Measurements from ENCODE around the gene ZSWIM5.
"Not testable (repeated sequence)": the region's sequence is repeated elsewhere in the genome, so short reads cannot be mapped to it uniquely, and the experiment has no call there.

ZSWIM5 gene

GRCh38 chr1:45171575-45171974 lies 34.8 kb downstream of the ZSWIM5 start:
- Mint-ChIP-seq H3K36me3 (no peaks in the 10 kb centered on the region), H3K4me1 (no peaks in the 10 kb centered on the region), H3K9me3 (no peaks in the 10 kb centered on the region), H3K4me3 (no peak overlapping the region), H3K27ac (no peak overlapping the region)
- DNase-seq (ENCODE audit: low spot score in 2 of 2) (no peak), ATAC-seq (no peak)

DNA sequence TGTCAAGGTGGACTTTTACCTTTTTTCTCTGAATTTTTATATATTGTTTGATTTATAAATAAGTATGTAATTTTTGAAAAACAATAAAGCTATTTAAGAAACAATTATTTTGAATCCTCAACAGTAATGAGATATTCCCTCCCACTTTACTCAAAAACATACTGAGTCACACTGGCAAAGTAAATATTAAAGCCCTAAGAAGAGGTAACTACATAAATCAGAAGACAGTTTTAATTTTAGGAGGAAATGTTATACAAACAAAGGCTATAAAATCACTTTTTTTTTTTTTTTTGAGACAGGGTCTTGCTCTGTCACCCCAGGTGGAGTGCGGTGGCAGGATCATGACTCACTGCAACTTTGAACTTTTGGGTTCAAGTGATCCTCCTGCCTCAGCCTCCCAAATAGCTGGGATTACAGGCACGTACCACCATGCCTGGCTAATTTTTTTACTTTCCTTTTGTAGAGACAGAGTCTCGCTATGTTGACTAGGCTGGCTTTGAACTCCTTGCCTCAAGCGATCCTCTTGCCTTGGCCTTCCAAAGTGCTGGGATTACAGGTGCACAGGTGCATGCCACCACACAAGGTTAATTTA lies 36.2 kb downstream of the ZSWIM5 start:
- ATAC-seq (no peak), DNase-seq (ENCODE audit: low spot score in 2 of 2) (no peak)
- Mint-ChIP-seq H3K4me1 (no peaks in the 10 kb centered on the region), H3K36me3 (no peaks in the 10 kb centered on the region), H3K9me3 (no peaks in the 10 kb centered on the region), H3K27ac (no peak overlapping the region), H3K4me3 (no peak overlapping the region)

DNA sequence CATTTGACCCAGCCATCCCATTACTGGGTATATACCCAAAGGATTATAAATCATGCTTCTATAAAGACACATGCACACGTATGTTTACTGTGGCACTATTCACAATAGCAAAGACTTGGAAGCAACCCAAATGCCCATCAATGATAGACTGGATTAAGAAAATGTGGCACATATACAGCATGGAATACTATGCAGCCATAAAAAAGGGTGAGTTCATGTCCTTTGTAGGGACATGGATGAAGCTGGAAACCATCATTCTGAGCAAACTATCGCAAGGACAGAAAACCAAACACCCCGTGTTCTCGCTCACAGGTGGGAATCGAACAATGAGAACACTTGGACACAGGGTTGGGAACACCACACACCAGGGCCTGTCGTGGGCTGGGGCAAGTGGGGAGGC lies 38.5 kb downstream of the ZSWIM5 start:
- ATAC-seq: not testable (repeated sequence)

GRCh38 chr1:45164307-45164706 lies 42.1 kb downstream of the ZSWIM5 start:
- H3K9me3 Mint-ChIP-seq; ATAC-seq; H3K4me3 Mint-ChIP-seq; DNase-seq (ENCODE audit: low spot score in 2 of 2); H3K27ac Mint-ChIP-seq; H3K4me1 Mint-ChIP-seq; H3K36me3 Mint-ChIP-seq: not testable (repeated sequence)

More for the DNA sequence above, 38.5 kb downstream of the ZSWIM5 start:
- not testable (repeated sequence) for H3K36me3 Mint-ChIP-seq; H3K4me1 Mint-ChIP-seq; H3K27ac Mint-ChIP-seq; H3K9me3 Mint-ChIP-seq; H3K4me3 Mint-ChIP-seq; DNase-seq (ENCODE audit: low spot score in 2 of 2)

GRCh38 chr1:45163111-45163510 lies 43.3 kb downstream of the ZSWIM5 start:
- H3K4me3 Mint-ChIP-seq; DNase-seq (ENCODE audit: low spot score in 2 of 2); H3K36me3 Mint-ChIP-seq; ATAC-seq; H3K27ac Mint-ChIP-seq; H3K9me3 Mint-ChIP-seq; H3K4me1 Mint-ChIP-seq: not testable (repeated sequence)

DNA sequence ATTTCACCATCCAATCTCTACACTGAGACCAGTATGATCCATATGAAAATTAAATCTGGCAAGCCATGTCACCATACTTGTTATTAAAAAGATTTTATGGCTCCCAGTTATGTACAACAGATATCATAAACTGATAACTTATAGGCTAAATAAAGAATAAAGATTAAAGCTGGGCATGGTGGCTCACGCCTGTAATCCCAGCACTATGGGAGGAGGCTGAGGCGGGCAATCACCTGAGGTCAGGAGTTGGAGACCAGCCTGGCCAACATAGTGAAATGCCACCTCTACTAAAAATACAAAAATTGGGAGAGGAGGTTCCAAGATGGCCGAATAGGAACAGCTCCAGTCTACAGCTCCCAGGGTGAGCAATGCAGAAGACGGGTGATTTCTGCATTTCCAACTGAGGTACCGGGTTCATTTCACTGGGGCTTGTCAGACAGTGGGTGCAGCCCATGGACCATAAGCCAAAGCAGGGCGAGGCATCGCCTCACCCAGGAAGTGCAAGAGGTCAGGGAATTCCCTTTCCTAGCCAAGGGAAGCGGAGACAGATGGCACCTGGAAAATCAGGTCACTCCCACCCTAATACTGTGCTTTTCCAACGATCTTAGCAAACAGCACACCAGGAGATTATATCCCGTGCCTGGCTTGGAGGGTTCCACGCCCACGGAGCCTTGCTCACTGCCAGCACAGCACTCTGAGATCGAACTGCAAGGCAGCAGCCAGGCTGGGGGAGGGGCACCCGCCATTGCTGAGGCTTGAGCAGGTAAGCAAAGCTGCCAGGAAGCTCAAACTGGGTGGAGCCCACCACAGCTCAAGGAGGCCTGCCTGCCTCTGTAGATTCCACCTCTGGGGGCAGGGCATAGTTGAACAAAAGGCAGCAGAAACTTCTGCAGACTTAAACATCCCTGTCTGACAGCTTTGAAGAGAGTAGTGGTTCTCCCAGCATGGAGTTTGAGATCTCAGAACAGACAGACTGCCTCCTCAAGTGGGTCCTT lies 44.1 kb downstream of the ZSWIM5 start:
- DNase-seq (ENCODE audit: low spot score in 2 of 2): not testable (repeated sequence)

DNA sequence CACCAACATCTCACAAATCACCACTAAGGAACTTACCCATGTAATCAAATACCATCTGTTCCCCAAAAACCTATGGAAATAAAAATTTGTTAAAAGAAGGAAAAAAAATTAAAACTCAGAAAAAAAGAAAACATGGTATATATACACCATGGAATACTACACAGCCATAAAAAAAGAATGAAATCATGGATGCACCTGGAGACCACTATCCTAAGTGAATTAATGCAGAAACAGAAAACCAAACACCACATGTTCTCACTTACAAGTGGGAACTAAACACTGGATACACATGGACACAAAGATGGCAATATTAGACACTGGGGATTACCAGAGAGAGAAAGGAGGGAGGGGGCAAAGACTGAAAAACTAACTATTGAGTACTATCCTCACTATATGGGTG lies 50.4 kb downstream of the ZSWIM5 start:
- Mint-ChIP-seq H3K9me3 (peaks cover 10% of the 10 kb centered on the region), H3K4me1 (peaks cover 5% of the 10 kb centered on the region), H3K27ac (no peak overlapping the region), H3K36me3 (no peaks in the 10 kb centered on the region), H3K4me3 (no peak overlapping the region)
- ATAC-seq (no peak), DNase-seq (ENCODE audit: low spot score in 2 of 2) (no peak)

More for the DNA sequence above, 44.1 kb downstream of the ZSWIM5 start:
- not testable (repeated sequence) for H3K4me1 Mint-ChIP-seq, H3K9me3 Mint-ChIP-seq, H3K27ac Mint-ChIP-seq, H3K36me3 Mint-ChIP-seq, H3K4me3 Mint-ChIP-seq, ATAC-seq

DNA sequence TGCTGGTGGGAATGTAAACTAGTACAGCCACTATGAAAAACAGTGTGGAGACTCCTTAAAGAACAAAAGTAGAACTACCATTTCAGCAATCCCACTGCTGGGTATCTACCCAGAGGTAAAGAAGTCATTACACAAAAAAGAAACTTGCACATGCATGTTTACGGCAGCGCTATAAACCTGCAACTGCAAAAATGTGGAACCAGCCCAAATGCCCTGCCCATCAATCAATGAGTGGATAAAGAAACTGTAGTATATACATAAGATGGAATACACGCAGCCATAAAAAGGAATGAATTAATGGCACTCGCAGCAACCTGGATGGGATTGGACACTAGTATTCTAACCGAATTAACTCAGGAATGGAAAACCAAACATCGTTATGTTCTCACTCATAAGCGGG lies 51.0 kb downstream of the ZSWIM5 start:
- Mint-ChIP-seq H3K4me3 (no peak overlapping the region), H3K27ac (no peak overlapping the region), H3K36me3 (no peaks in the 10 kb centered on the region), H3K9me3 (peaks cover 10% of the 10 kb centered on the region), H3K4me1 (peaks cover 5% of the 10 kb centered on the region)
- DNase-seq (ENCODE audit: low spot score in 2 of 2): no peak
- no peak for ATAC-seq

DNA sequence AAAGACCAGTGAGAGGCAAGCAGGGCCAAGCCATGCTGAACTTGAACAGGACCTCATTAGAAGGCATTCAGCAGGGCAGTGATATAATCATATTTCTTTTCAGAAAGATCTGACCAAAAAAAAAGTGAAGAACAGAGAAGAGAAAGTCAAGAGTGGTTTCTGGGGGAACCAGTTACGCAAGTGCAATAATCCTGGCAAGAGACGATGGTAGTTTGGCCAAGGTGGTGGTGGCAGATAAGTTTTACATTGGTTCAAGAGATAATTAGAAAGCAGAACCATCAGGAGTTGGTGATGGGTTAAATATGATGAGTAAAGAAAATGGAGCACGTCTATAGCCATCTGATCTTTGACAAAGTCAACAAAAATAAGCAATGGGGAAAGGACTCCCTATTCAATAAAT lies 54.3 kb downstream of the ZSWIM5 start:
- no peaks in the 10 kb centered on the region for H3K36me3 Mint-ChIP-seq
- H3K9me3 Mint-ChIP-seq: peaks cover 10% of the 10 kb centered on the region
- ATAC-seq: no peak
- no peak overlapping the region for H3K4me3 Mint-ChIP-seq
- DNase-seq (ENCODE audit: low spot score in 2 of 2): no peak
- no peak overlapping the region for H3K27ac Mint-ChIP-seq
- H3K4me1 Mint-ChIP-seq: peaks cover 17% of the 10 kb centered on the region

DNA sequence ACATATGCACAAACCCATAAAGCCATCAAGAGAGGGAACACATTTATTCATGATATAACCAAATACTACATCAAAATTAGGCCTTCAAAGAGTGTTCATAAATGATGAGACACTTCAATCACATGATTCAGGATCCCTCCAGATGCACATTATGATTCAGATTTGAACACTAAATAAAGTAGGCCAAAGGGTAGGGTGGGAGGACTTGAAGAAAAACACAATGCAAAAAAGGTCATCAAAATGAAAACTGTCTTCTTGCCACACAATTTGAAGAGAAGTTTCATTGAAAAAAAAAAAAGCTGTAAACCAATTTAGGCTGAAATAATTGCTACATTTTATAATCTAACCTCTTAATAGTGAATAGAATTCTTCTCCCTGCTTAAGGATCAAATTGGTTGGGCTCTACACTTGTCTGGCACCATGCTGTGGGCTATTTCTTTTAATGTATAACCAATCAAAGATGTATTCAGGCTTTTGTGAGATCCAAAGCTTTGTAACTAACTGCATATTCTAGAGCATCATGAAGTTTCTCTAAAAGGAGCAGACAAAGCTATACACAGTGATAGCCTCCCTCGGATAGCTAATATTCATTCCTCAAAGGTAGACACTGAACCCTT lies 58.1 kb downstream of the ZSWIM5 start:
- peaks cover 17% of the 10 kb centered on the region for H3K4me1 Mint-ChIP-seq
- H3K36me3 Mint-ChIP-seq: no peaks in the 10 kb centered on the region
- H3K9me3 Mint-ChIP-seq: peaks cover 3% of the 10 kb centered on the region
- ATAC-seq (peak; percentile 53), DNase-seq (ENCODE audit: low spot score in 2 of 2) (no peak)
- H3K27ac Mint-ChIP-seq: no peak overlapping the region
- no peak overlapping the region for H3K4me3 Mint-ChIP-seq

DNA sequence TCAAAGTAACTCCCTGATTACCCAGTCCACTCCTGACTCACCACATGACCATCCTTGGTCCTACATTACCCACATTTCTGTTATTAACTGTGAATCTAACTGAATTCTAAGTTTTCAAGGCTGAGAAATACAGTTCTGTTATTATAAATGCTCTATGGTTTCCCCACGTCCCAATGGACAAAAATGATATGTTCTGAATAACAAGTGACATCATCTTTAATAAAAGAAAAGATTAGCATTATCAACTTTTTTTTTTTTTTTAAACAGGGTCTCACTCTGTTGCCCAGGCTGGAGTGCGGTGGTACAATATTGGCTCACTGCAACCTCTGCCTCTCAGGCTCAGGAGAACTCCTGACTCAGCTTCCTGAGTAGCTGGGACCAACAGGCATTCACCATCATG lies 59.6 kb downstream of the ZSWIM5 start:
- no peak for DNase-seq (ENCODE audit: low spot score in 2 of 2)
- Mint-ChIP-seq H3K4me3 (no peak overlapping the region), H3K27ac (no peak overlapping the region), H3K4me1 (peaks cover 12% of the 10 kb centered on the region), H3K36me3 (no peaks in the 10 kb centered on the region), H3K9me3 (no peaks in the 10 kb centered on the region)
- ATAC-seq: no peak

DNA sequence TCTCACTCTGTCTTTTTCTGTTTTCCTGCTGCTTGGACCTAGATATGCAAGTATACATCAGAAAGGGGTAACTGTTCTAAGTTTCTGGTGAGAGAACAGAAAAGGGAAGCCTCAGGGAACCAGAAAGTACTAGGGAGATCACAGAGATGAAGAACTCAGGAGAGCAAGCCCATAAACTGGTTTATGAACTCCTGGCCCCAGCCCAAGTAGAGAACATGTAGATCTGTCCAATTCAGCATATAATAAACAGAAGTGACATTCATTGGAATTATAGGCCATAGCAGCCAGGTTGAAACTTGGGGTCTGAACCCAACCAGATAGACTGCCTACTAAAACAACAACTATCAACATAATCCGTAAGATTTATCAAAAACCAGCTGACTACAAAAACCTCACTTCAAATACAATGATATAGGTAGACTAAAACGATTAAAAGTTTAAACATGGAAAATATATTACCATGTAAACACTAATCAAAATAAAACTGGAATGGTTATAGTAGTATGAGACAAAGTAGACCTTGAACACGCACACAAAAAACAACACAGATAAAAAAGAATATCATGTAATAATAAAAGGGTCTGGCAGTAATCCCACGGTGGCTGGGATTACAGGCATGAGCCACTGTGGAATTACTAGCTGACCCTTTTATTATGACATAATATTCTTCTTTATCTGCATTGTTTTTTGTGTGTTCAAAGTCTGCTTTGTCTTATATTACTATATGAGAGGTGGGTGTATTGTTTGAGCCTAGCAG lies 65.0 kb downstream of the ZSWIM5 start:
- Mint-ChIP-seq H3K27ac (no peak overlapping the region), H3K4me3 (no peak overlapping the region), H3K4me1 (no peaks in the 10 kb centered on the region), H3K9me3 (no peaks in the 10 kb centered on the region), H3K36me3 (no peaks in the 10 kb centered on the region)
- DNase-seq (ENCODE audit: low spot score in 2 of 2) (no peak), ATAC-seq (no peak)

- no peak overlapping the region for H3K27ac Mint-ChIP-seq
Measured at GRCh38 chr1:45136984-45137383, 69.4 kb downstream of the ZSWIM5 start.

GRCh38 chr1:45135316-45135715 lies 71.1 kb downstream of the ZSWIM5 start:
- H3K4me3 Mint-ChIP-seq: no peak overlapping the region
- no peak overlapping the region for H3K27ac Mint-ChIP-seq
- H3K9me3 Mint-ChIP-seq: no peaks in the 10 kb centered on the region
- no peaks in the 10 kb centered on the region for H3K36me3 Mint-ChIP-seq
- no peak for ATAC-seq
- no peaks in the 10 kb centered on the region for H3K4me1 Mint-ChIP-seq
- no peak for DNase-seq (ENCODE audit: low spot score in 2 of 2)

More at GRCh38 chr1:45136984-45137383, 69.4 kb downstream of the ZSWIM5 start:
- ATAC-seq: no peak
- Mint-ChIP-seq H3K4me1 (no peaks in the 10 kb centered on the region), H3K4me3 (no peak overlapping the region), H3K36me3 (no peaks in the 10 kb centered on the region), H3K9me3 (no peaks in the 10 kb centered on the region)
- no peak for DNase-seq (ENCODE audit: low spot score in 2 of 2)

DNA sequence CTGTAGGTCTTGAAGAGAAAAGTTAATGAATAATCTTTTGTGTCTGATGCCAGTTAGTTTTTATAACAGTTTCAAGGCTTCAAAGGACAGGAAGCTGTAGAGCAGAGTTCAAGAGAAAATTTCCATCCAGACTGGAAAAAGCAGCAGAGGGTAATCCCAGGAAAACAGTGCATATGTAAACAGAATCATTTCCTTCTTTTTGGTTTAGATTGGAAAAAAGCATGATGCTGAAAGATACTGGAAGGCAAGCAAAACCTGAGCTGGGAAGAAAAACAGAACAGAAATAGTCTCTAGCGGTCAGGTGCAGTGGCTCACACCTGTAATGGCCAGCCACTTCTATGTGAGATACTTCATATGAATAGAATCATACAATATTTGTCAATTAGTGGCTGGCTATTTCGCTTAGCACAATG lies 71.9 kb downstream of the ZSWIM5 start:
- no peak overlapping the region for H3K27ac Mint-ChIP-seq
- ATAC-seq (no peak), DNase-seq (ENCODE audit: low spot score in 2 of 2) (no peak)
- H3K4me1 Mint-ChIP-seq: no peaks in the 10 kb centered on the region
- no peaks in the 10 kb centered on the region for H3K9me3 Mint-ChIP-seq
- no peak overlapping the region for H3K4me3 Mint-ChIP-seq
- no peaks in the 10 kb centered on the region for H3K36me3 Mint-ChIP-seq
